HG02798 (cell line): ENCODE measurements around the gene KYAT1.

Source experiments
- ATAC-seq: cut with Tn5 transposase; IDR thresholded peaks from one replicate; pipeline ENCODE4 v1.9.1; 2021; ENCODE audit warnings: mild to moderate bottlenecking; ENCODE audit not compliant: unreplicated experiment, poor library complexity

Gene KYAT1

GRCh38 chr9:128909859-128910258, 28.1 kb upstream of the KYAT1 start:
- no peak for ATAC-seq

GRCh38 chr9:128908372-128908771, 26.6 kb upstream of the KYAT1 start:
- no peak for ATAC-seq

GRCh38 chr9:128906741-128907140, 25.0 kb upstream of the KYAT1 start:
- no peak for ATAC-seq

GRCh38 chr9:128905964-128906363, 24.2 kb upstream of the KYAT1 start:
- no peak for ATAC-seq

- ATAC-seq, result no peak
Observed at GRCh38 chr9:128903871-128904620, 22.3 kb upstream of the KYAT1 start.

GRCh38 chr9:128903079-128903461, 21.3 kb upstream of the KYAT1 start:
- ATAC-seq, result no peak

- peak; percentile 83 for ATAC-seq
Observed at GRCh38 chr9:128902351-128903078, 20.8 kb upstream of the KYAT1 start.

GRCh38 chr9:128901822-128902221, 20.1 kb upstream of the KYAT1 start:
- no peak for ATAC-seq

GRCh38 chr9:128901379-128901778, 19.6 kb upstream of the KYAT1 start:
- ATAC-seq, result no peak

- ATAC-seq, result no peak
Observed at GRCh38 chr9:128899566-128900322, 18.0 kb upstream of the KYAT1 start.

GRCh38 chr9:128898845-128899565, 17.3 kb upstream of the KYAT1 start:
- ATAC-seq, result no peak

GRCh38 chr9:128898382-128898781, 16.6 kb upstream of the KYAT1 start:
- no peak for ATAC-seq

- ATAC-seq, result no peak
Observed at GRCh38 chr9:128895556-128895955, 13.8 kb upstream of the KYAT1 start.

- no peak for ATAC-seq
Observed at GRCh38 chr9:128894764-128895163, 13.0 kb upstream of the KYAT1 start.

GRCh38 chr9:128893354-128893753, 11.6 kb upstream of the KYAT1 start:
- ATAC-seq, result no peak

GRCh38 chr9:128892221-128892921, 10.6 kb upstream of the KYAT1 start:
- no peak for ATAC-seq

- no peak for ATAC-seq
Observed at GRCh38 chr9:128891321-128892220, 9.8 kb upstream of the KYAT1 start.

- no peak for ATAC-seq
Observed at GRCh38 chr9:128887914-128888350, 6.2 kb upstream of the KYAT1 start.

GRCh38 chr9:128887049-128887448, 5.3 kb upstream of the KYAT1 start:
- no peak for ATAC-seq
